ENCODE data around the gene ZGPAT. TPM values are rescaled to one million over a fixed set of nuclear protein-coding genes. Genes with fewer than 3 reads are reported as not detected.

The ZGPAT gene
- total RNA-seq, 2 experiments from 2014 or later: 22.4 to 22.5 TPM

DNA sequence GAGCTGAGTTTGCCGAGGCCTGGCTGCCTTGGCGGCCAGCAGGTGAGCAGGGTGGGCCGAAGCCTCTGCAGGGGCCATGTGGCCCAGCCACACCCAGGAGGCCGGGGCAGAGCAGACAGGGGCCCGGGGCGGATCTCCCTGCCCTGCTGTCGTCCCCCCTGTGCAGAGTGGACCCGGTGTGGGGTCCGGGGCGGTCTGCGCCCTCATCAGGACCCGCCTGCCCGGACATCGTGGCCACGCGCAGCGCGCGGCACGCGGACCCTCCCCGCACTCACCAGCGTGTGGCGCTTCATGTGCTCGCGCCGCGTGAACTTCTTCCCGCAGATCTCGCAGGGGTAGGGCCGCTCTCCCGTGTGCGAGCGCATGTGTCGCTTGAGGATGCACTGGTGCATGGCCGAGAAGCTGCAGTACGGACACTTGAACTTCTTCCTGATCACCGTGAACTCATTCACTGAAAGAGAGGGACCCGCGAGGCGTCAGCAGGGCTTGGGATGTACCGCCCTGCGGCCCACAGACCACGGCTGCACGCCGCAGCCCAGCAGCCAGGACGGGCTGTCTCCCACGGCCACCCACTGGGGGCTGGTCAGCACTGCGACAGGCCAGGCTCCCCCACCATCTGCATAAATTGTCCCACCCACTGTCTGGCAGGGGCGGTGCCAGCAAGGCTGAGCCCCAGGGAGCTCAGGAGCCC lies 44.7 kb downstream of the ZGPAT start:
- TF ChIP-seq, protein P1, sequence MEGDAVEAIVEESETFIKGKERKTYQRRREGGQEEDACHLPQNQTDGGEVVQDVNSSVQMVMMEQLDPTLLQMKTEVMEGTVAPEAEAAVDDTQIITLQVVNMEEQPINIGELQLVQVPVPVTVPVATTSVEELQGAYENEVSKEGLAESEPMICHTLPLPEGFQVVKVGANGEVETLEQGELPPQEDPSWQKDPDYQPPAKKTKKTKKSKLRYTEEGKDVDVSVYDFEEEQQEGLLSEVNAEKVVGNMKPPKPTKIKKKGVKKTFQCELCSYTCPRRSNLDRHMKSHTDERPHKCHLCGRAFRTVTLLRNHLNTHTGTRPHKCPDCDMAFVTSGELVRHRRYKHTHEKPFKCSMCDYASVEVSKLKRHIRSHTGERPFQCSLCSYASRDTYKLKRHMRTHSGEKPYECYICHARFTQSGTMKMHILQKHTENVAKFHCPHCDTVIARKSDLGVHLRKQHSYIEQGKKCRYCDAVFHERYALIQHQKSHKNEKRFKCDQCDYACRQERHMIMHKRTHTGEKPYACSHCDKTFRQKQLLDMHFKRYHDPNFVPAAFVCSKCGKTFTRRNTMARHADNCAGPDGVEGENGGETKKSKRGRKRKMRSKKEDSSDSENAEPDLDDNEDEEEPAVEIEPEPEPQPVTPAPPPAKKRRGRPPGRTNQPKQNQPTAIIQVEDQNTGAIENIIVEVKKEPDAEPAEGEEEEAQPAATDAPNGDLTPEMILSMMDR (IDR thresholded peaks at IDR 0.05): no peak
- intact Hi-C loops (cut with micrococcal nuclease): no loop called here
- H3K27ac Mint-ChIP-seq: no peak overlapping the region
- H3K27me3 Mint-ChIP-seq: no peaks in the 10 kb centered on the region
- CTCF ChIA-PET: interaction anchor here (1.5 kb wide), 1 partner anchor 45 kb away, joined by 5 read pairs; the partner anchor contains the start of genes ARFRP1 and ZGPAT
- H3K4me3 Mint-ChIP-seq: no peak overlapping the region
- H3K4me1 Mint-ChIP-seq (ENCODE audit: low read depth): peaks cover 29% of the 10 kb centered on the region
- DNase-seq (no peak), ATAC-seq (no peak)
- H3K9me3 Mint-ChIP-seq: no peaks in the 10 kb centered on the region
- POLR2A ChIA-PET: interaction anchor here (1.4 kb wide), 1 partner anchor 11 kb away, joined by 4 read pairs; no protein-coding TSS in a partner anchor
- H3K36me3 Mint-ChIP-seq (ENCODE audit: low read depth): no peaks in the 10 kb centered on the region

DNA sequence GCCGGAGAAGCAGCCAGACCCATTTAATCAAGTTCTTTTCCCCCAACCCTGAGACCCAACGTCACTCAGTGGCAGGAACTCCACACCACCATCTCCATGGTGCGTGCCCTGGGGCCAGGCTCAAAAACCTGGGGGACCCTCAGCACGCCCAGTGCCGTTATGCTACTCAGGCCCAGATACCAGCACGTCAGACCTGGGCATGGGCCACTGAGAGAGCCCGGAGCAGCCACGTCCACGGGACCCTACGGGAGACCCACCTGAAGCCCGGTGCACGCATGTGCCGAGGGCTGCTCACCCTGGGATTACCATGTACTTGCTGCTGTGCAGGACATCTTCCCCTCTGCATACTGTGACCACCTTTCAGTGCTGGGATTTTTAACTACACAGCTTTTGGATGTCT lies 45.5 kb downstream of the ZGPAT start:
- CTCF ChIA-PET: interaction anchor here (1.5 to 2.4 kb wide), 2 partner anchors 33 to 46 kb away, joined by 5 to 8 read pairs; partner anchors contain the start of genes ARFRP1 and ZGPAT
- intact Hi-C loops (cut with micrococcal nuclease): no loop called here
- ATAC-seq (no peak), DNase-seq (no peak)
- Mint-ChIP-seq H3K4me3 (no peak overlapping the region), H3K36me3 (ENCODE audit: low read depth) (no peaks in the 10 kb centered on the region), H3K27me3 (no peaks in the 10 kb centered on the region), H3K4me1 (ENCODE audit: low read depth) (peaks cover 29% of the 10 kb centered on the region), H3K27ac (no peak overlapping the region), H3K9me3 (no peaks in the 10 kb centered on the region)
- TF ChIP-seq, protein P1 (IDR thresholded peaks at IDR 0.05): no peak
- POLR2A ChIA-PET: interaction anchor here (1.7 kb wide), 1 partner anchor 15 kb away, joined by 4 read pairs; no protein-coding TSS in a partner anchor

DNA sequence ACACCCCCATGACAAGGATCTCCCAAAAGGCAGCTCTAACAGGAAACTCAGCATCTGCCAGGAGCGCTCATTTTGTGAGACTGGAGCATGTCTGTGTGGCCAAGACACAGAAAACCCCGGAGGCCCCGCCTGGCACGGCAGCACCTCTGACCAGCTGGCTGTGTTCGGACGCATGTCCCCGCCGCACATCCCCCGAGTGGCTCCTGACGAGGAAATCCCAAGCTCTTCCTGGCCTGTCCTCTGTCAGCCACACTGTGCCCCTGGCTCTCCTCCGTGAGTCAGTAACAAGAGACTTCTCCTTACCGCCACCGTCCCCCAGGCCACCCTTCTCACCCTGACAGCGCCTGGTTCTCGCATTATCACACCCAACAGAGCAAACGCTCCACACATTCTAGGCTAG lies 46.2 kb downstream of the ZGPAT start:
- H3K4me3 Mint-ChIP-seq: no peak overlapping the region
- no peaks in the 10 kb centered on the region for H3K36me3 Mint-ChIP-seq (ENCODE audit: low read depth)
- intact Hi-C loops (cut with micrococcal nuclease): no loop called here
- no peaks in the 10 kb centered on the region for H3K9me3 Mint-ChIP-seq
- H3K27me3 Mint-ChIP-seq: no peaks in the 10 kb centered on the region
- DNase-seq (no peak), ATAC-seq (no peak)
- peaks cover 26% of the 10 kb centered on the region for H3K4me1 Mint-ChIP-seq (ENCODE audit: low read depth)
- CTCF ChIA-PET: interaction anchor here (1.5 to 2.4 kb wide), 2 partner anchors 32 to 47 kb away, joined by 5 to 8 read pairs; partner anchors contain the start of genes ARFRP1 and ZGPAT
- POLR2A ChIA-PET: interaction anchor here (1.7 kb wide), 1 partner anchor 15 kb away, joined by 4 read pairs; no protein-coding TSS in a partner anchor
- no peak overlapping the region for H3K27ac Mint-ChIP-seq
- TF ChIP-seq, protein P1 (IDR thresholded peaks at IDR 0.05): no peak

DNA sequence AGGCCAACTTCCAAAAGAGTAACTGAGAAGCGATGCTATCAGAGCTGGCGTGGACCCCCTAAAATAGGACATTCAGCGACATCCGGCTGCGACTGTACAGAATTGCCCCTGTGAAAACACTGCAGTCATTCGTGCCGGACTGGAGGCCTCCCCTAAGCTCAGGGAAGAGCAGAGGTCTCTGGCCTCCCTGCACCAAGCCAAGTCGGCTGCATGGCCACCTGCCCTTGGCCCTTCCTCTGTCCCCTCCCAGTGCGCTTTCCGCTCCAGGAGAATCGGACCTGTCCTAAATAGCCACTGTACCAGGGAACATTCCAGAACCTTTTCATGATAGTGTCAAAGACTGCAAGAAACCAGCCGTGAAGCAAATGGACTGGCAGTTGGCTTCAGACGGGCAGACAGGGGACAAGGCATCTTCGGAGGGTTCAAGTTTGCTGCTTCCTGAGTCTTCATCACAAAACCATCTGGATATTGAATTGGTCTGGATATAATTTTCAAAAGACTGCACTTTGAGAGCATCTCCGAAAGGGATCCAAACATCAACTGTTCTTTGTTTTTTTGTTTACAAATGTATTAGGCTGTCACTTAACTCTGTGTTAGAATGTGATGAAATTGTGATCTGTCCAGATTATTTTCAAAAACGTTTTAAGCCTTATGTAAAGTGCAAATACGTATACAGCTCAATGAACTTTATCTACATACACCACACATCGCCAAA lies 48.3 kb downstream of the ZGPAT start:
- DNase-seq (no peak), ATAC-seq (no peak)
- H3K9me3 Mint-ChIP-seq: no peaks in the 10 kb centered on the region
- no peaks in the 10 kb centered on the region for H3K27me3 Mint-ChIP-seq
- H3K4me3 Mint-ChIP-seq: no peak overlapping the region
- TF ChIP-seq, protein P1 (IDR thresholded peaks at IDR 0.05): no peak
- no peak overlapping the region for H3K27ac Mint-ChIP-seq
- POLR2A ChIA-PET: interaction anchor here (0.7 kb wide), 1 partner anchor 11 kb away, joined by 3 read pairs; no protein-coding TSS in a partner anchor
- no peaks in the 10 kb centered on the region for H3K36me3 Mint-ChIP-seq (ENCODE audit: low read depth)
- intact Hi-C loops (cut with micrococcal nuclease): no loop called here
- CTCF ChIA-PET: interaction anchor here (1.4 to 2.4 kb wide), 3 partner anchors 12 to 30 kb away, joined by 3 to 8 read pairs (median 8); no protein-coding TSS in a partner anchor
- H3K4me1 Mint-ChIP-seq (ENCODE audit: low read depth): peaks cover 14% of the 10 kb centered on the region

Measured in activated CD8-positive, alpha-beta T cell treated with anti-CD3 and anti-CD28 coated beads for 36 hours (primary cell).